ENCODE data around the gene RNF39. TPM values are rescaled to one million over a fixed set of nuclear protein-coding genes. Genes with fewer than 3 reads are reported as not detected.
A peak's percentile ranks its signal among the peaks of the same experiment; 100 is the strongest.

Gene RNF39
- total RNA-seq, 1 donor, result not detected

DNA sequence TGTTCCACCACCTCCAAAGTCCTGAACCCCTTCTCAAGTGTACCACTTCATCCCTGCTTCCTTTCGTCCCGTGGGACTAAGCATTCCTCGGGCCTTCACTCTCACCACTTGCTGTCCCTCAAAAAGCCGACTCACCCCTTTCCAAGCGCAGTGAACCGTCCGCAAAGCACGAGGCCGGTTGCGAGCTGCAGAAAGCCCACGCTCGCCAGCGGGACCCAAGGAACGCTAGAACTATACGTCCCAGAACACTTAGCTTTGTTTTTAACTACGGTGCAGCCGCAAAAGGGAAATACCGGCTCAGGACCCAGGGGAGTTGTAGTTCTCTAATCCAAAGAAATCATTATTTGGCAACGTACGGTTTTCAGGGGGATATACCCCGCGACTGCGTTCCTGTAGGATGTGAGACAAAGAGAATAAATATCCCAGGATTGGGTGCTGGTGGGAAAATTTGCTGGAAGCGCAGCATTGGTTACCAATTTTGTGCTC lies 14.9 kb downstream of the RNF39 start:
- TF ChIP-seq, protein P1, sequence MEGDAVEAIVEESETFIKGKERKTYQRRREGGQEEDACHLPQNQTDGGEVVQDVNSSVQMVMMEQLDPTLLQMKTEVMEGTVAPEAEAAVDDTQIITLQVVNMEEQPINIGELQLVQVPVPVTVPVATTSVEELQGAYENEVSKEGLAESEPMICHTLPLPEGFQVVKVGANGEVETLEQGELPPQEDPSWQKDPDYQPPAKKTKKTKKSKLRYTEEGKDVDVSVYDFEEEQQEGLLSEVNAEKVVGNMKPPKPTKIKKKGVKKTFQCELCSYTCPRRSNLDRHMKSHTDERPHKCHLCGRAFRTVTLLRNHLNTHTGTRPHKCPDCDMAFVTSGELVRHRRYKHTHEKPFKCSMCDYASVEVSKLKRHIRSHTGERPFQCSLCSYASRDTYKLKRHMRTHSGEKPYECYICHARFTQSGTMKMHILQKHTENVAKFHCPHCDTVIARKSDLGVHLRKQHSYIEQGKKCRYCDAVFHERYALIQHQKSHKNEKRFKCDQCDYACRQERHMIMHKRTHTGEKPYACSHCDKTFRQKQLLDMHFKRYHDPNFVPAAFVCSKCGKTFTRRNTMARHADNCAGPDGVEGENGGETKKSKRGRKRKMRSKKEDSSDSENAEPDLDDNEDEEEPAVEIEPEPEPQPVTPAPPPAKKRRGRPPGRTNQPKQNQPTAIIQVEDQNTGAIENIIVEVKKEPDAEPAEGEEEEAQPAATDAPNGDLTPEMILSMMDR (IDR thresholded peaks at IDR 0.05; ENCODE audit: insufficient read depth, low read depth, low read length), result no peak
- H3K4me3 ChIP-seq (ENCODE audit: low read depth, low read length), result peak overlapping the region; percentile 96
- peak; percentile 51 for DNase-seq (ENCODE audit: low read depth)

DNA sequence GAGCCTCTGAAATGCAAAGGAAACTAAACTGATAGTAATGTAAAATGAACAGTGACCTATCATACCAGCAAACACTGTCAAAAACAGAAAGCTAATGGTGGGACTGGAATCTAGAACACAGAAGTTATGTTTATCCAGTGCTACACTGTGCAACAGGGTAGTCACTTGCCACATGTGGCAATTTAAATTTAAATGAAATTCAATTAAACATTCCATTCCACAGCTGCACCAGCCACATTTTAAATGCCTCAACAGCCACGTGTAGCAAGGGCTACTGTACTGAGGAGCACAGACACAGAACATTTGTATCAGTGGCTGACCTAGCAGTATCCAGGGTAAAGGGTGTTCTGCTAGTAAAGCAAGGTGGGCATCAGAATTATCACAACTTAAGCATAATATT lies 20.1 kb downstream of the RNF39 start:
- no peak for DNase-seq (ENCODE audit: low read depth)
- TF ChIP-seq, protein P1 (IDR thresholded peaks at IDR 0.05; ENCODE audit: insufficient read depth, low read depth, low read length), result no peak

GRCh38 chr6:30053682-30054081 lies 21.9 kb downstream of the RNF39 start:
- TF ChIP-seq, protein P1 (IDR thresholded peaks at IDR 0.05; ENCODE audit: insufficient read depth, low read depth, low read length), result no peak
- no peak overlapping the region for H3K4me3 ChIP-seq (ENCODE audit: low read depth, low read length)
- no peak for DNase-seq (ENCODE audit: low read depth)

More for the DNA sequence above, 20.1 kb downstream of the RNF39 start:
- H3K4me3 ChIP-seq (ENCODE audit: low read depth, low read length), result no peak overlapping the region

GRCh38 chr6:30047220-30047619 lies 28.3 kb downstream of the RNF39 start:
- no peak for DNase-seq (ENCODE audit: low read depth)
- TF ChIP-seq, protein P1 (IDR thresholded peaks at IDR 0.05; ENCODE audit: insufficient read depth, low read depth, low read length), result no peak

GRCh38 chr6:30044630-30045029 lies 30.9 kb downstream of the RNF39 start:
- DNase-seq (ENCODE audit: low read depth), result peak; percentile 34
- TF ChIP-seq, protein P1 (IDR thresholded peaks at IDR 0.05; ENCODE audit: insufficient read depth, low read depth, low read length), result no peak
- H3K4me3 ChIP-seq (ENCODE audit: low read depth, low read length), result no peak overlapping the region

More at GRCh38 chr6:30047220-30047619, 28.3 kb downstream of the RNF39 start:
- H3K4me3 ChIP-seq (ENCODE audit: low read depth, low read length), result no peak overlapping the region

- no peak for DNase-seq (ENCODE audit: low read depth)
- TF ChIP-seq, protein P1 (IDR thresholded peaks at IDR 0.05; ENCODE audit: insufficient read depth, low read depth, low read length), result no peak
- H3K4me3 ChIP-seq (ENCODE audit: low read depth, low read length), result no peak overlapping the region
These were observed 31.8 kb downstream of the RNF39 start for GRCh38 chr6:30043744-30044143.

GRCh38 chr6:30042914-30043313 lies 32.7 kb downstream of the RNF39 start:
- DNase-seq (ENCODE audit: low read depth), result no peak
- no peak overlapping the region for H3K4me3 ChIP-seq (ENCODE audit: low read depth, low read length)
- TF ChIP-seq, protein P1 (IDR thresholded peaks at IDR 0.05; ENCODE audit: insufficient read depth, low read depth, low read length), result no peak

Data from fibroblast of villous mesenchyme (primary cell).